ENCODE results near the gene NELFE. TPM values are rescaled to one million over a fixed set of nuclear protein-coding genes. Genes with fewer than 3 reads are reported as not detected.

The NELFE gene
- total RNA-seq, 2 donors from 2014 or later, result 62.4 to 69.3 TPM

- no peak for ATAC-seq (ENCODE audit: insufficient number of reproducible peaks, low FRiP score, low read depth)
- no peak for DNase-seq (ENCODE audit: low spot score)
- peak overlapping the region in 1 of 2 donors; percentile 12 for H3K27ac ChIP-seq
These were observed 54.8 kb downstream of the NELFE start for GRCh38 chr6:31903957-31904356.

More at GRCh38 chr6:31903957-31904356, 54.8 kb downstream of the NELFE start:
- H3K36me3 ChIP-seq, result no peaks in the 10 kb centered on the region
- H3K4me3 ChIP-seq, result no peak overlapping the region
- no peaks in the 10 kb centered on the region for H3K27me3 ChIP-seq (replicated peaks; ENCODE audit: insufficient read depth)
- peaks cover 5 to 27% of the 10 kb centered on the region in 2 donors for H3K4me1 ChIP-seq (ENCODE audit: control insufficient read depth in 1 of 2, low read depth in 2 of 2)
- no peaks in the 10 kb centered on the region for H3K9me3 ChIP-seq
- TF ChIP-seq CTCF (IDR thresholded peaks at IDR 0.05), result no peak

Other genes starting within 250 kb of the NELFE start
- gene LY6G6D, start 243.6 kb downstream of the NELFE start, total RNA-seq, result not detected
- not detected for gene LY6G6C, start 237.2 kb downstream of the NELFE start, total RNA-seq
- gene MPIG6B, start 235.6 kb downstream of the NELFE start, total RNA-seq, result not detected
- 100 to 1,000 TPM; 136 TPM for gene DDAH2, start 229.7 kb downstream of the NELFE start, total RNA-seq
- gene CLIC1, start 222.4 kb downstream of the NELFE start, total RNA-seq, result 100 to 1,000 TPM; 222 to 251 TPM
- gene MSH5, start 219.0 kb downstream of the NELFE start, total RNA-seq, result 10 to 100 TPM in 1 of 2 donors, 1 to 10 TPM in 1; 5.7 to 10.5 TPM
- gene SAPCD1, start 196.3 kb downstream of the NELFE start, total RNA-seq, result 10 to 100 TPM in 1 of 2 donors, not detected in 1; 13.3 TPM
- gene VWA7, start 181.6 kb downstream of the NELFE start, total RNA-seq, result under 1 TPM; 0.68 to 0.78 TPM
- gene VARS1, start 163.2 kb downstream of the NELFE start, total RNA-seq, result 10 to 100 TPM; 24.8 to 46.8 TPM
- 10 to 100 TPM; 21.2 to 40.1 TPM for gene LSM2, start 152.0 kb downstream of the NELFE start, total RNA-seq
- 1 to 10 TPM; 1.1 to 1.2 TPM for gene HSPA1L, start 143.7 kb downstream of the NELFE start, total RNA-seq
- 100 to 1,000 TPM; 240 to 354 TPM for gene HSPA1A, start 143.4 kb downstream of the NELFE start, total RNA-seq
- 100 to 1,000 TPM; 178 to 262 TPM for gene HSPA1B, start 131.2 kb downstream of the NELFE start, total RNA-seq
- 10 to 100 TPM; 26.0 to 35.2 TPM for gene NEU1, start 96.2 kb downstream of the NELFE start, total RNA-seq
- gene SLC44A4, start 80.0 kb downstream of the NELFE start, total RNA-seq, result 1 to 10 TPM in 1 of 2 donors, not detected in 1; 5.8 TPM
- 10 to 100 TPM; 19.5 to 33.2 TPM for gene EHMT2, start 61.3 kb downstream of the NELFE start, total RNA-seq
- 1 to 10 TPM in 1 of 2 donors, not detected in 1; 1.6 TPM for gene ZBTB12, start 56.9 kb downstream of the NELFE start, total RNA-seq
- 10 to 100 TPM; 13.8 to 40.2 TPM for gene C2, start 31.3 kb downstream of the NELFE start, total RNA-seq
- 100 to 1,000 TPM in 1 of 2 donors, 10 to 100 TPM in 1; 55.2 to 142 TPM for gene CFB, start 12.9 kb downstream of the NELFE start, total RNA-seq
- gene SKIC2, start 204 bp upstream of the NELFE start, total RNA-seq, result 10 to 100 TPM; 37.7 to 73.0 TPM
- gene DXO, start 13.2 kb upstream of the NELFE start, total RNA-seq, result 10 to 100 TPM; 14.1 to 45.4 TPM
- gene C4A, start 23.1 kb upstream of the NELFE start, total RNA-seq, result 100 to 1,000 TPM in 1 of 2 donors, 10 to 100 TPM in 1; 30.2 to 162 TPM
- 100 to 1,000 TPM in 1 of 2 donors, 10 to 100 TPM in 1; 44.3 to 108 TPM for gene C4B, start 55.8 kb upstream of the NELFE start, total RNA-seq
- gene CYP21A2, start 79.4 kb upstream of the NELFE start, total RNA-seq, result 1 to 10 TPM in 1 of 2 donors, not detected in 1; 2.4 TPM
- 100 to 1,000 TPM; 194 to 210 TPM for gene TNXB, start 150.4 kb upstream of the NELFE start, total RNA-seq
- 10 to 100 TPM; 38.2 to 60.9 TPM for gene ATF6B, start 169.3 kb upstream of the NELFE start, total RNA-seq
- 1 to 10 TPM in 1 of 2 donors, under 1 TPM in 1; 0.41 to 3.2 TPM for gene FKBPL, start 171.3 kb upstream of the NELFE start, total RNA-seq
- gene PRRT1, start 193.0 kb upstream of the NELFE start, total RNA-seq, result 1 to 10 TPM; 3.8 to 6.8 TPM
- 10 to 100 TPM; 21.8 to 42.0 TPM for gene PPT2, start 195.2 kb upstream of the NELFE start, total RNA-seq
- 10 to 100 TPM; 13.8 to 16.2 TPM for gene EGFL8, start 205.6 kb upstream of the NELFE start, total RNA-seq
- gene AGPAT1, start 217.1 kb upstream of the NELFE start, total RNA-seq, result 10 to 100 TPM; 43.0 to 53.1 TPM
- 10 to 100 TPM; 63.5 to 68.4 TPM for gene RNF5, start 219.4 kb upstream of the NELFE start, total RNA-seq
- 1 to 10 TPM; 1.8 to 3.8 TPM for gene AGER, start 225.3 kb upstream of the NELFE start, total RNA-seq
- 10 to 100 TPM; 35.7 to 59.4 TPM for gene PBX2, start 231.2 kb upstream of the NELFE start, total RNA-seq
- 10 to 100 TPM; 11.9 to 22.2 TPM for gene GPSM3, start 233.7 kb upstream of the NELFE start, total RNA-seq